Spleen (tissue), 11 donors: ENCODE results near the gene L3MBTL1. TPM values are rescaled to one million over a fixed set of nuclear protein-coding genes. Genes with fewer than 3 reads are reported as not detected.

ENCODE experiments used
- DNase-seq: peaks from one replicate; pipeline ENCODE4 v3.0.0-alpha.2; 2020
- H3K27ac ChIP-seq, 8 donors: fragments of 200-600 bp; sonication (generic) in 7 of 8; 1 replicate in 4 of 8; 2 replicates in 4 of 8; pipeline versions ENCODE4 v1.5.0 to v1.8.0; 2016 to 2021; ENCODE audit warnings: inconsistent platforms in 4 of 8, mild to moderate bottlenecking in 4 of 8, moderate library complexity in 1 of 8
- H3K27me3 ChIP-seq, 7 donors: fragments of 200-600 bp; sonication (generic) in 6 of 7; replicated peaks in 1 of 7; 1 replicate in 4 of 7; 2 replicates in 3 of 7; pipeline versions ENCODE4 v1.5.0 to v1.8.0; 2016 to 2021; ENCODE audit warnings: inconsistent platforms in 3 of 7, mild to moderate bottlenecking in 1 of 7
- H3K36me3 ChIP-seq, 6 donors: fragments of 200-600 bp; sonication (generic) in 5 of 6; 1 replicate in 4 of 6; 2 replicates in 2 of 6; pipeline versions ENCODE4 v1.5.0 to v1.8.0; 2016 to 2021; ENCODE audit warnings: inconsistent platforms in 2 of 6
- H3K4me1 ChIP-seq, 6 donors: fragments of 200-600 bp; sonication (generic) in 5 of 6; 1 replicate in 3 of 6; 2 replicates in 3 of 6; pipeline versions ENCODE4 v1.5.0 to v1.8.0; 2016 to 2021; ENCODE audit warnings: inconsistent platforms in 3 of 6
- H3K4me3 ChIP-seq, 8 donors: fragments of 200-600 bp; sonication (generic) in 7 of 8; 1 replicate in 4 of 8; 2 replicates in 4 of 8; pipeline versions ENCODE4 v1.5.0 to v1.8.0; 2016 to 2021; ENCODE audit warnings: inconsistent platforms in 4 of 8, mild to moderate bottlenecking in 4 of 8, moderate library complexity in 2 of 8
- H3K9me3 ChIP-seq, 8 donors: fragments of 200-600 bp; sonication (generic) in 7 of 8; 1 replicate in 4 of 8; 2 replicates in 4 of 8; pipeline versions ENCODE4 v1.5.0 to v1.8.0; 2016 to 2021; ENCODE audit warnings: inconsistent platforms in 4 of 8
- CTCF ChIP-seq, 11 experiments: fragments of 200-600 bp in 7 of 11; fragments of 450-650 bp in 4 of 11; sonication (generic) in 4 of 11; IDR thresholded peaks in 8 of 11; conservative IDR thresholded peaks in 3 of 11; 1 replicate in 7 of 11; 2 replicates in 4 of 11; pipeline versions ENCODE4 v1.4.0 to v1.8.0; 2016 to 2021; ENCODE audit warnings: antibody characterized with exemption in 11 of 11, inconsistent platforms in 4 of 11, mild to moderate bottlenecking in 1 of 11
- POLR2A ChIP-seq, 3 donors: fragments of 450-650 bp; IDR thresholded peaks; one replicate each; pipeline ENCODE4 v1.5.1; 2017; ENCODE audit warnings: antibody characterized with exemption in 3 of 3, mild to moderate bottlenecking in 1 of 3
- POLR2AphosphoS5 ChIP-seq, 3 donors: sonication (generic); formaldehyde crosslinking; IDR thresholded peaks; one replicate each; pipeline ENCODE4 v1.5.1; 2017; ENCODE audit warnings: antibody characterized with exemption in 3 of 3
- WGBS, 5 donors: extraction: QIAGEN DNeasy Blood & Tissue Kit in 3 of 5; methylation state at CpG; one replicate each; pipeline versions ENCODE4 v1.1.5 to v1.1.7; 2013 to 2018; 5-methylcytosine and 5-hydroxymethylcytosine counted together
- intact Hi-C: fragments of 100-400 bp; cut with DNase I; formaldehyde crosslinking; loops from one replicate; pipeline ENCODE4 v1.15.0; 2023; ENCODE audit warnings: low total_unique reads
- polyA plus RNA-seq, 3 donors: library from polyadenylated mRNA; stranded (reverse); fragments of 200-250 nt; gene quantifications; one replicate each; pipeline ENCODE4 v1.2.1, GENCODE V29; 2013
- total RNA-seq, 7 donors: library from RNA; depleted of rRNA in 3 of 7; stranded (reverse); fragments of >200 nt in 3 of 7; fragmentation: NEBNext Ultra II Directional in 4 of 7; extraction: Animal tissue kit (Norgen Biotek cat#: 25700) in 4 of 7; gene quantifications; one replicate each; pipeline versions ENCODE4 v1.1.0 to v1.2.1, GENCODE V29; 2016 to 2021
- donor health status: healthy with polysubstance abuse.
- donor health status: DM: no; HTN: no; CAD: no; lungs with moderate emphysema.
- donor health status: DM: no; HTN: no; CAD: no.
- donor health status: Bipolar disorder and iron deficiency.
- donor health status: healthy.
- donor health status: DM: no; HTN: no; CAD: no.
- donor health status: DM: yes; HTN: yes; CAD: no.

The L3MBTL1 gene
- total and polyA plus RNA-seq, 10 donors, result 3.1 to 19.1 (median 14.1) TPM

DNA sequence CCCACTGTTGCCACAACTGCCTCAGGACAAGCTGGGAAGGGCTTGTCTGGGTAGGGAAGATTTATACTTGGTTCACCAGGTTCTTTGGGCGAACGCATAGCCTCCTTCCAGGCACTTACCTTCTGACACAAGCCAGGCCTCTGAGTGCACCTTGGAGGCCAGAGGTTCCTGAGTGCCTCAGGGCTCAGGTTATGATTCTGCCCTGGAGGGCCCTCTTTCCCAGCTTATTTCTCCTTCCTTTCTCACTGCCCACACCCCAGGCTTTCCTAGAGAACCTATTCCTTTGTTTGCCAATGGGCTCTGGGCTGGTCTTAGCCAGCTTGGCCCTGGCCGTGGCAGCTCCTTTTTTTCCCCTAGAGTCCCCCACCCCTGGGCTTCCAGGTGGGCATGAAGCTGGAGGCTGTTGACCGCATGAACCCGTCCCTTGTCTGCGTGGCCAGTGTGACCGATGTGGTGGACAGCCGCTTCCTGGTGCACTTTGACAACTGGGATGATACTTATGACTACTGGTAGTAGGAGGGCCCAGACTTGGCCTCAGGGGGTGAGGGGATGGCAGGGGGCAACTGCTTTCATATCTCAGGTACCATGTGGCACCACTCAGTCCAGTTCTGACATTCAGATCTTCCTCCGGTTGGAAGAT lies 25.0 kb downstream of the L3MBTL1 start:
- Histone ChIP-seq H3K4me3 (no peak overlapping the region), H3K27ac (no peak overlapping the region), H3K9me3 (no peaks in the 10 kb centered on the region), H3K27me3 (no peaks in the 10 kb centered on the region), H3K4me1 (peaks cover 0 to 3% (median 0%) of the 10 kb centered on the region in 6 donors), H3K36me3 (peaks cover 0 to 46% (median 6%) of the 10 kb centered on the region in 6 donors)
- intact Hi-C loops, result no loop called here
- no peak for DNase-seq
- 93 to 97% (median 96%) methylated on average over 9 of the region's 9 CpGs for WGBS, 5 donors
- no peak for TF ChIP-seq CTCF (IDR thresholded peaks at IDR 0.05 in 8 of 11, conservative IDR thresholded peaks at IDR 0.05 in 3 of 11)
- no peak for TF ChIP-seq POLR2AphosphoS5 (IDR thresholded peaks at IDR 0.05)
- TF ChIP-seq POLR2A (IDR thresholded peaks at IDR 0.05), result no peak

DNA sequence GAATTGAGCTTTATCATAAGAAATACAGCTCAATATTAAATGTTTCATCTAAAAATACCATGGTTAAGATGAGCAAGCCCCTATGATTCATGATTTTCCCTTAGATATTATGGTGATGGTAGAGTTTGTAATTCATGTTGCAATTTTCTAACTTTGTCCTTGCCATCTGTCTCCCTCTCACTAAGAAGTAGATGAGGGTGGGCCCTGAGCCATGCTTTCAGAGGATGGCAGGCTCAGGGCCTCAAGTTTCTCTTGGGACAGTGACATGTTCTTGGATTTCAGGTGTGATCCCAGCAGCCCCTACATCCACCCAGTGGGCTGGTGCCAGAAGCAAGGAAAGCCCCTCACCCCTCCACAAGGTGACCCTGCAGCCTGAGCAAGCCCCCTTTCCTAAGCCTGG lies 25.6 kb downstream of the L3MBTL1 start:
- H3K27me3 ChIP-seq, result no peaks in the 10 kb centered on the region
- no peak for DNase-seq
- intact Hi-C loops, result no loop called here
- peaks cover 0 to 8% (median 0%) of the 10 kb centered on the region in 6 donors for H3K4me1 ChIP-seq
- no peak overlapping the region for H3K27ac ChIP-seq
- no peak for TF ChIP-seq POLR2AphosphoS5 (IDR thresholded peaks at IDR 0.05)
- TF ChIP-seq CTCF (IDR thresholded peaks at IDR 0.05 in 8 of 11, conservative IDR thresholded peaks at IDR 0.05 in 3 of 11), result no peak
- TF ChIP-seq POLR2A (IDR thresholded peaks at IDR 0.05), result no peak
- H3K4me3 ChIP-seq, result no peak overlapping the region
- H3K36me3 ChIP-seq, result peaks cover 0 to 46% (median 6%) of the 10 kb centered on the region in 6 donors
- H3K9me3 ChIP-seq, result no peaks in the 10 kb centered on the region

GRCh38 chr20:43534016-43534415 lies 26.5 kb downstream of the L3MBTL1 start:
- Histone ChIP-seq H3K4me3 (no peak overlapping the region), H3K9me3 (no peaks in the 10 kb centered on the region), H3K4me1 (peaks cover 0 to 13% (median 0%) of the 10 kb centered on the region in 6 donors), H3K27me3 (no peaks in the 10 kb centered on the region), H3K36me3 (peaks cover 0 to 41% (median 6%) of the 10 kb centered on the region in 6 donors), H3K27ac (no peak overlapping the region)
- WGBS, 5 donors, result 92 to 98% (median 95%) methylated on average over 5 to 7 of the region's 7 CpGs
- TF ChIP-seq POLR2A (IDR thresholded peaks at IDR 0.05) (no peak), CTCF (IDR thresholded peaks at IDR 0.05 in 8 of 11, conservative IDR thresholded peaks at IDR 0.05 in 3 of 11) (no peak)
- intact Hi-C loops, result no loop called here
- DNase-seq, result no peak

- TF ChIP-seq CTCF (IDR thresholded peaks at IDR 0.05 in 8 of 11, conservative IDR thresholded peaks at IDR 0.05 in 3 of 11) (no peak), POLR2AphosphoS5 (IDR thresholded peaks at IDR 0.05) (no peak), POLR2A (IDR thresholded peaks at IDR 0.05) (no peak)
- 81 to 95% (median 91%) methylated on average over 8 of the region's 8 CpGs for WGBS, 5 donors
- H3K27me3 ChIP-seq, result no peaks in the 10 kb centered on the region
- H3K36me3 ChIP-seq, result peaks cover 0 to 43% (median 6%) of the 10 kb centered on the region in 6 donors
- no peak overlapping the region for H3K27ac ChIP-seq
- no peak for DNase-seq
- no peaks in the 10 kb centered on the region for H3K9me3 ChIP-seq
- intact Hi-C loops, result loop anchor here (5.0 kb wide), 1 partner anchor 157 kb away; no protein-coding TSS in a partner anchor
- no peak overlapping the region for H3K4me3 ChIP-seq
- peaks cover 0 to 13% (median 0%) of the 10 kb centered on the region in 6 donors for H3K4me1 ChIP-seq
Observed at GRCh38 chr20:43534791-43535350, 27.4 kb downstream of the L3MBTL1 start.
